Measurements from ENCODE around the gene PLA2G6.

PLA2G6 gene, protein sequence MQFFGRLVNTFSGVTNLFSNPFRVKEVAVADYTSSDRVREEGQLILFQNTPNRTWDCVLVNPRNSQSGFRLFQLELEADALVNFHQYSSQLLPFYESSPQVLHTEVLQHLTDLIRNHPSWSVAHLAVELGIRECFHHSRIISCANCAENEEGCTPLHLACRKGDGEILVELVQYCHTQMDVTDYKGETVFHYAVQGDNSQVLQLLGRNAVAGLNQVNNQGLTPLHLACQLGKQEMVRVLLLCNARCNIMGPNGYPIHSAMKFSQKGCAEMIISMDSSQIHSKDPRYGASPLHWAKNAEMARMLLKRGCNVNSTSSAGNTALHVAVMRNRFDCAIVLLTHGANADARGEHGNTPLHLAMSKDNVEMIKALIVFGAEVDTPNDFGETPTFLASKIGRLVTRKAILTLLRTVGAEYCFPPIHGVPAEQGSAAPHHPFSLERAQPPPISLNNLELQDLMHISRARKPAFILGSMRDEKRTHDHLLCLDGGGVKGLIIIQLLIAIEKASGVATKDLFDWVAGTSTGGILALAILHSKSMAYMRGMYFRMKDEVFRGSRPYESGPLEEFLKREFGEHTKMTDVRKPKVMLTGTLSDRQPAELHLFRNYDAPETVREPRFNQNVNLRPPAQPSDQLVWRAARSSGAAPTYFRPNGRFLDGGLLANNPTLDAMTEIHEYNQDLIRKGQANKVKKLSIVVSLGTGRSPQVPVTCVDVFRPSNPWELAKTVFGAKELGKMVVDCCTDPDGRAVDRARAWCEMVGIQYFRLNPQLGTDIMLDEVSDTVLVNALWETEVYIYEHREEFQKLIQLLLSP

DNA sequence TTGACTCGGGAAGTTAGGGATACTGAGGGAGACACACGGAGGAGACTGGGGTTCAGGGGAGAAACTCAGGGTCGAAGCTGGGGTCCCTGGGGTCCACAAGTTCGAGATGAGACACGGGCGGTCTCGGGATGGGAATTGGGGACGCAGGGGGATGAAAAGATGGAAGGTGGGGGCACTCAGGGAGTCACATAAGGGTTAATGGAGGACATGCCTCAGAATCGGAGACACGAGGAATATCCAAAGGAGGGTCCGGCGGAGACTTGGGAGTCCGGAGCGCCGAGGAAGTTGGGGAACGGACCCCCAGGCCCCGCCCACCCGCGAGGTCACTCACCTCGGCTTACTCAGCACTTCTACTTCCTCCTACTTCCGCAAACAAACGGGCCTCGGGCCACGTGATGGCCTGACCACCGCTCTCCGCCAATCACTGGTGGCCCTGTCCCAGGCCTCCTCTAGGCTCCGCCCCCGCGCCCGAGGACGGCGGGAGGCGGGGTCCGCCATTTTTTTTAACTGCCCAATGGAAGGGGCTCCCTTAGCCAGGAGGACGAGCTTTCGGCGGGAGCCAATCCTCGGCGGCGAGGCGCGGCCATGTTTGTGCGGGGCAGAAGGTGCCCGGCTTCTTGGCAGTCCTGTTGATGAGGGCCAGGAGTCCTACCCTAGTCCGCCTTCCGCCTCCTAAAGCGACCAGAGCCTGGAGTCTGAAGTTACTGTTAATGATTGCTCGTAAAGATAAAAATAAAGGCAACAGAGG is at the start of gene PLA2G6:
TSS of gene PLA2G6 (minus strand) at position 378 of the 748 bp plus-strand sequence. CDS start 12,404 bp downstream, outside the sequence.
- peak; percentile 96 for DNase-seq

DNA sequence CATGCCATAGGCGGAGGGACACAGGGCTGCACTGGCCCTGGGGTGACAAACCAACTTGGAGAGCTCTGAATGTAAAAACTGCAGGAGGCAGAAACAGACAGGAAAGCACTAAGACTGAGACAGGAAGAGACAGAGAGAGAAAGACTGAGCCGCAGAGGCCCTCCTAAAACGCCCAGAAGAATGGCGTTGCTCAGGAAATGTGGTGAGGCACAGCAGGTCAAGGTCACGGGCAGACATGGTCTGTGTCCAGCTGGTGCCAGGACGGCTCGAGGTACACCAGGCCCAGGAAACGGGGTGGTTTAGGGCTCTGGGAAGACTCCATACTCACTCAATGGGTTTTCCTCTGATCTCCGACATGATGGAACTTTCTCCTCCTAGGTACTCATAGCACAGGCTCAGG is 49.3 kb upstream of the PLA2G6 start:
- no peak for DNase-seq

DNA sequence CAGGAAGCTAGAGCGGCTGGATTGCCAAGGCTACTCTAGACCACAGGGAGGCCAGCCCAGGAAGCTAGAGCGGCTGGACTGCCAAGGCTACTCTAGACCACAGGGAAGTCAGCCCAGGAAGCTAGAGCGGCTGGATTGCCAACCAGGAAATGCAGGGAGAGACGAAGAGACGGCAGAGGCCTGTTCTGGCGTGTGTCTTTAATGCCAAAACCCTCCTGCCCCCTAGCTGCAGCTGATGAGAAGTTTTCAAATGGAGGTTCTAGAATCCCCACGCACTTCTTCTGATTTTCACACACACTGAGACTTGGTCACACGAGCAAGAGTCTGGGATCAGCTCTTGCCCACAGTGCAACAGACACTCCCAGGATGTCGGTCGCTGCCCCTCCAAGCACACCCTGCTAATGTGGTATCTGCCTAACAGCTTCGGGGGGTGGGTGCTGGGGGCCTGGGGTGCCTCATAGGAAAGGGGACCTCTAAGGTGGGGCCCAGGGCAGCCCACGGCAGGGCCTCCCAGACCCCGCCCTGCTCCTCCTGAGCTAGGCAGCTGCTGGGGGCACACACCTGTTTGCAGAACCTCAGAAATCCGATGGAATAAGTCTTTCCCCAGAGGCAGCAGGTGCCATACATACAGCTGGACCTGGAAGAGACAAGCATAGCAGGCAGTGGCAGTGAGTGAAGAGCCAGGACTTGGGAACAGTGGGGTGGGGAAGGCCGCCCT is 48.6 kb upstream of the PLA2G6 start:
- no peak for DNase-seq

DNA sequence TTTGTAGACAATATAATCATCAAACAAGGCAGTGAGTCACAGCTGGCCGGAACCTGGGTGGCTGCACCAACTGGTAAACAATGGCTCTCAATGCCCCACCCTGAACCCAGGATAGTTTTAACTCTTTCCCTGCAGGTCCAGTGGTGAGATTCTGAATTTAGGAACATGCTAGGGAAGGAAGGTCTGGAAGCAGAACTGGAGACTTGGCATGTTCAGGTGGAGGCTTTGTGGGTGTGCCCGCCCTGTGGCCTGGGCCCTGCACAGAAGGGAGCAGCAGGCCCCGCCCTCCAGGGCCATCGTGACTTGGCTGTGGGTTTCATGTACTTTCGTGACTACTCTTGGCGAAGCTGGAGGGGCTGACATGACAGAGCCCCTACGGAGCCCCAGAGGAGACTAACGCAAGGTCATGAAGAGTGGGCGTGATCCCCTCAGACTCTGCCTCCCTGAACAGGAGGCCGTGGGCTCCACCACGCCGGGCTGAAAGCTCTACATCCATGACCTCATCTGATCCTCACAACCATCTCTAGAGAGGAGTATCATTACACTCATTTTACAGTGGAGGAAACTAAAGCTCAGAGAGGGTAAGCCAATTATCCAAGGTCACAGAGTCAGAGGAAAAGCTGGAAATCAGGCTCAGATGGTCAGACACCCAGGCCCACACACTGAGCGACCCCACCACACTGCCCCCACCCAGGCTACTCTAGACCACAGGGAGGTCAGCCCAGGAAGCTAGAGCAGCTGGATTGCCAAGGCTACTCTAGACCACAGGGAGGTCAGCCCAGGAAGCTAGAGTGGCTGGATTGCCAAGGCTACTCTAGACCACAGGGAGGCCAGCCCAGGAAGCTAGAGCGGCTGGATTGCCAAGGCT is 47.5 kb upstream of the PLA2G6 start:
- DNase-seq = no peak

DNA sequence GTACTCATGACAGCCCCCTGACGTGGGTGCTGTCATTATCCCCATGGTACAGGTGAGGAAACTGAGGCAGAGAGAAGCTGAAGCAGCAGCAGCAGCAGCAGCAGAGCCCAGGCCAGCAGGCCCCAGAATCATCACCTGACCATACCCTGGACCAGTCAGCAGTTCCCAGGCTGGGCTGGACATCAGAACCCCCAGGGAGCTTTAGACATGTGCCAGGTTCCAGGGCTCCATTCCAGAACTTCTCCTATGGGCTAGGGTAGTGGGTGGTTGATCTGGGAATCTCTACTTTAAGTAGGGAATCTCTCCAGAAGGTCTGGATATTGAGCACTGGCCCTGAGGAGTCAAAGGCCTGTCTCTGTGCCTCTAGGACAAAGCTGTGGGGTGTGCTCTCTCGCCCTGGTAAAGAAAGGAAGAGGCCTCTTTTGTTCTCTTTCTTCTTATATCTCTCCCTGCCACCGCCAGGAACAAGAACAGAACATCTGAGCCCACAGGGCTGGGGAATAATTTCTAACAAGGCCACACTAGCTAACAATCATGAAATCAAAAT is 46.8 kb upstream of the PLA2G6 start:
- no peak for DNase-seq

DNA sequence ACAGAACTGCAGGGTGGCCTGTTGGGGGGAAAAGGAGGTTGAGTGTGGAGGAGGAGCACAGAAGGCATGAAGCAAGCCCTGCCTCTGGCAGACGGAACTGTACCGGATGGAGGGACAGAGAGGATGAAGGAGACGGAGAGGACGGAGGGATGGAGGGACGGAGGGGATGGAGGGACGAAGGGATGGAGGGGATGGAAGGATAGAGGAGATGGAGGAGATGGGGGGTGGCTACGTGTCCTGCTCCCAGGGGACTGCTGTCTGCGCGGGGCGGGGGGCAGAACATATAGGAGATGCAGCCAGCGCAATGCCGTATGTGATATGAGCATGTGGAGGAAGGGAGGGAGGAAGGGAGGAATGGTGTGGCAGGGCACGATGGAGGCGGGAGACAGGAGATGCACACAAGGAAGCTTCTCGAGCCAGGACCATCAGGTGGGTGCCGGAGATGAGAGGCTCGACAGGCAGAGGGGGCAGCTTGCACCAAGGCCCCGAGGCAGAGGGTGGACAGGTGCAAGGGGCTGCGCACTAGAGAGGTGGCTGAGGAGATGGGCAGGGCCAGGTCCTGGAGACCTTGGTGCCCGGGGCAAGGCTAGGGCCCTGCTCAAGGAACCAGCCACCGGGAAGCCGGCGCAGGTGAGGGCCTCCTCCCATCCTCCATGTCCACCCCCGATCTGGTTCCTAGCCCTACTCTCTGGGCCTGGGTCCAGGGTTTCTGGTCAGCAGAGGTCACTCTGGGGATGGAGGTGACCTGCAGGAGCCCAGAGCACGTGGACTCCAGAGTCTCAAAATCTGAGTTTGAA is 45.4 kb upstream of the PLA2G6 start:
- DNase-seq = no peak

DNA sequence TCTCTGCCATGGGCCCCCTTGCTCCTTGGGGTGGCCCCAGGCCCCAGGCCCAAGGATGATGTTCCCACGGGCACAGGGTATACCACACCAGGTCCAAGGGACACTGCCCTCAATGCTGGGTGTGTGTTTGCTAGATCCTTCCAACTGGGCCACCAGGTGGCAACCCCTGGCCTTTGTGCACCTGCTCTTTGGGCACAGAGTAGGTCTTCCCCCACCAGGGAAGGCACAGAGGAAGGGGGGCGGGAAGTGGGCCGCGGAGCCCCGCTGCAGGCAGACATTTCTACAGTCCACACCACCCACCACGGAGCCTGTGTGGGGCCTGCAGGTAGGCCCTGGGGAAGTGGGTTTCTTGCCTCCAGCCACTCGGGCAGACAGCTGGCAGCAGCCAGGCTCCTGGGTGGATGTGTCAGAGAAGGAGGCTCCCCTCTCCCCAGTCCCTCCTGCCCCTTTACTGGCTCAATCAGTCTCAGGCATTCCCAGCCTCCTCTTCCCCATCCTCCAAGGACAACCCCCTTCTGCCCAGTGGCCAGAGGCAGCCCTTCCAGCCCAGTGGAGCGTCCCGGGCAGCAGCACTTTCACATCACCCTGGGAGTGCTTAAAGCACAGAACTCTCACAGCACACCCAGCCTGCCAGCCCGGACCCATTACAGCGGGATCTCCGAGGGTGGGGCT is 41.8 kb upstream of the PLA2G6 start:
- no peak for DNase-seq

DNA sequence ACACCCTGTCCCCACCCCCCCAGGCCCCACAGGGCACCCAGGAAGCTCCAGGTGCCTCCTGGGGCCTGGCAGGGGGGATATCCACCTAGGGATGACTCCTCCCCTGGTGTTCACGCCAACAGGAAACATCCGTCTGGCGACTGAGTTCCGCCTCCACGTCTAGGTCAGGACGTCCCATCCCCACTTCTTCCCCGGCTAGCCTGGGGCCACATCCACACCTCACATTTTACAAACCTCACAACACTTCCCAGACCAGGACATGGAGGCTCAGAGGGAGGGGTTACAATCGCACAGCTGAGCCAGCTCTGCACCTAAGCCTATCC is 41.1 kb upstream of the PLA2G6 start:
- no peak for DNase-seq

DNA sequence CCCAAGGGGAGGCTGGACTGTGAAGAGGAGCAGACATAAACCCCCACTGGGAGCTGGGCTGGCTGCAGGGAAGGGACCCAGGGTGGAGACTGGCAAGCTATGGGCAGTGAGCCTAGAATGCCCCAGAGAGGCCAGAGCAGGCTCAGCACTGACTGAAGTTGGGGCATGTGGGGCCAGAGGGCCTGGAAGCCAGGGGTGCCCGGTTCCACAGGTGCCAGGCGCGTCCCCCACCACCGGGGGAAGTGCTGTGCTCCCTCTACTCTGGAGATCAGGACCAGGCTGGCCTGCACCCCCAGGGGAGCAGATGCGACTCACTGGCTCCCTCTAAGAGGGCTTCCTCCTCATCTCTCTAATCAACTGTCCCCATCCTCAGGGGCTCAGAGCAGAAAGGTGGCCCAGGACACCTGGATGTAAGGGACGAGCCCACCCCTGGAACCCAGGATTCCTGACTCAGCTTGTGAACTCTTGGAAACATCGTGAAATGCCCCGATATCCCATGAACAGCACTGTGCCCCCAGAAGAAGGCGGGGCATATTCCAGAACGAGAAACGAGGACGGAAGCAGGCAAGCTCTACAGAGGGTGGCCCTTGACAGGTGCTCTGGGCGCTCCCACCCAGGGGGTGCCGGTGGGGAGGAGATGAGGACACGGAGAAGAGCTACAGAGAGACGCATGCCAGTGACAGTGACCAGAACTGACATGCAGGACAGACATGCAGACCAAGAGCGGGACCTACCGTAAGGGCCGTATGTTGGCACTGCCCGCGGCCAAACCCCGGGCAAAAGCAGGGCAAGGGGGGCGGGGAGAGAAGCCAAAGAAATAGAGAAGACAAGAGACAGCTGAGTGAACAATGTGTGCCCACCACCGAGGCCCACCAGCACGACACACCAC is 40.5 kb upstream of the PLA2G6 start:
- DNase-seq = no peak

DNA sequence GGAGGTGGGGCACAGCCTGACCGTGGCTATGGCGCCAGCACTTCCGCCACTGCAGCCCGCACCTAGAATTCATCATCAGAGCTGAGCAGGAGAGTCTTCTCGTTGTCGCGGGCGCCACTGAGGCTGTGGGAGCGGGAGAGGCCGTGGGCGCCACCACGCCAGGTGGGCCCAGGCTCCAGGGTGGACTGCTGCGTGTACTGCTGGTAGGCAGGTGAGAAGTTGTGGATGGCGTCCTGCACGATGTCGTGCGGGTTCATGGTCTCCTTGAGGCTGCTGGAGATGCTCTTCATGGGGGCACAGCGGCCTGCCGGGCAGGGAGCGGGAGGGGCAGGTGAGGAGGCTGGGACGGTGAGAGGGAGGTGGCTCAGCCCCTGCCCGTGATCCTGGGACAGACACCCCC is 39.8 kb upstream of the PLA2G6 start:
- DNase-seq = no peak

DNA sequence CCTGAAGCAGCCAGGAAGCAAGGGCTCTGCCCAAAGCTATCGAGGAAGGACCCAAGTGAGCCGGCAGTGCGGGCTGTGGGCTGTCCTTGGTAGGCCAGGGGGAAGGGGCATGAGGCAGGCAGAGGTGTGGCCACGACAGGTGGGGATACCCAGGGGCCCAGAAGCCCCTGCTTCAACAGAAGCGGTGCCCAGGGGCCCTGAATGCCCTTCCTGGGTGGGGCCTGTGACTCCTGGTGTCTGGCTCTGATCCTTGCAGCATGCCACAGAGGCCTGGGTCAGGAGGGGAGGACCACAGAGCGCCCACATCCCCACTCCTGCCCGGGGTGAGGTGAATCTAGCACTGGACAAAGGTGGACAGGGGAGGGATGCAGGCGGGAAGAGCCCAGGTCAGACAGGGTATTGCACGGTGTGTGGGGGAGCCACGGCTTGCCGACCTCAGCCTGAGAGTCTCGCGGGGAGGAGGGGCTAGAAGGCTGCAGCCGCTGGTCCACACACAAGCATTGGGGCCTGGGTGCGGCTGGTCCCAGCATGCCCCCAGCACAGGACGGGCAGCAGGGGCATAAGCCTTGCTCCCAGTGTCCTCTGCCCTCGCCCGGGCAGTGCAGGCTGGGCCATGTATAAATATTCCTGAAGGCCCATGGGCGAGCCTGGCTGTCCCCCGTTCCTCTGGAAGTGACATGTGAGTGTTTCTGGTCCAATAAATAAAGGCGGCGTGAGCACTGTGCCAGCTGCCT is 39.2 kb upstream of the PLA2G6 start:
- no peak for DNase-seq

DNA sequence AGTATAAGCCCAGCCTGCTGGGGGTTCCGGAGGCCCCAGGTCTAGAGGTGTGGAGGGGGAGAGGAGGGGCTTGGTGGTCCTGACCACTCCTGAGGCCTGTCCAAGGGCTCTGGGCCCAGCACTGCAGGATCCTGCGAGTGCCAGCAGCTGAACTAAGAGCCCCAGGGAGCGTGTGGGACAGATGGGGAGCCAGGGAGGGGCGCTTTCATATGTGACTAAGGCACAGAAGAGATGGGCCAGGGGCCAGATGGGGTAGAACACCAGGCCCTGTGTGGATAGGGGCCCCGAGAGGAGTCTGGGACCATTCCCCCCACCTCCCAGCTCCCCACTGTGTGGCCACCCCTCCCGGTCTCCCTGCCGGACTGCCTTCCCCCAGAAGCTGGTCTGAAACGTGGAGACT is 38.5 kb upstream of the PLA2G6 start:
- DNase-seq = no peak

DNA sequence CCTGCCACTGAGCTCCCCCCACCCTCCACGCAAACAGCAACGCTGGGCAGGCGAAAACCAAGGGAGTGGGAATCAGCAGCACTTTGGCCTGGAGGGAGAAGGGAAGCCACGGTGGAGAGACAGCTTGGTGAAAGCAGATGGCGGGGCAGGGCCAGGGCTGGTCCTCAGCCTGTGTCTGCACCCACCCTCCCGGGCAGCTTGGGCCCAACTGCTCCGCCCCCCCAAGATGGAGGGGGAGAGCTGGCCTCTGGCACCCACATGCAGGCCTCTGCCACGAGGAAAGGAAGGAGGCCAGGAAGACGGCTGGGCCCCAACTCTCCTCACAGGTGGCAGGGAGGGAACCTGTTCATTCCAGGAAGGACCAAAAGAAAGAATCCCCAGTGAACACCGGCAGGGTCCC is 38.0 kb upstream of the PLA2G6 start:
- DNase-seq = no peak

DNA sequence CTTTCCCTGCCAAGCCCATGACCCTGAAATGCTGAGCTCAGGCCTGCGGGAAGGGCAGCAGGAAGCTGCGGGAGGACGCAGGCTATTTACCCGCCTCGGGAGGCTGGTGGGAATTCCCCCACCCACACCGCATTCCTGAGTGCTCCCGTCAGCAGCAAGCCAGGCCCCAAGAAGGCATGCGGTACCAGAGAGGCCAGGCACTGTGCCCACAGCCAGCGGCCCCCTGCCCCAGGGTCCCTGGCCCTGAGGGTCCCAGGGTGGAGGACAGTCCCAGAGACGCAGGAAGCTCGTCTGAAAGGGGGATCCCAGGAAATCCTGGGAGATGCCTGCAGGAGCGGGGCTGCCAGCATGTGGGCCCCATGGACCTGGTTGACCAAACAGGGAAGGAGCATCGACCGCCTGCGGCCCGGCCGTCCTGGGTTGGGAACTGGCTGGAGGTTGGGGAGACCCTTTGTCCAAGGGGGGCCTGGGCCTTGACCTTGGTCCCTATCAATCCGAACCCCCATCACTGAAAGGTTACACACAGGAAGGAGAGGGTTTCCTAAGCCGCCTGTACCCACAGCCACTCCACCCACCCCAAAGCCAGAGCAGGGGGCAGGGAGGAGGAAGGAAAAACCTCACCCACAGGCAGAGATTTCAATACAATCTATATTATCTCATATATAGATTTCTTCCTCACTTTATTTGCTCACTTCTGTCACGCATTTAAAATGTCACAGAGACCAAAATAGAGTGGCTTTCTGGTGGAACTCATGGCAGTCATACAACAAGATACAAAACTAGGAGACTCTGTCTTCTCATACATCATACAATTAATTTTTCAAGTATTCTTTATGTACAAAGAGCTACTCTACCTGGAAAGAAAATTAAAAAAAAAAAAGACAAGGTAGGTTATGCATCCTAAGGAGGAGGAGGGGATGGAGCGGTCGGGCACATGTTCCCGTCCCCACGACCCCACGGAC is 37.3 kb upstream of the PLA2G6 start:
- DNase-seq = peak; percentile 36

DNA sequence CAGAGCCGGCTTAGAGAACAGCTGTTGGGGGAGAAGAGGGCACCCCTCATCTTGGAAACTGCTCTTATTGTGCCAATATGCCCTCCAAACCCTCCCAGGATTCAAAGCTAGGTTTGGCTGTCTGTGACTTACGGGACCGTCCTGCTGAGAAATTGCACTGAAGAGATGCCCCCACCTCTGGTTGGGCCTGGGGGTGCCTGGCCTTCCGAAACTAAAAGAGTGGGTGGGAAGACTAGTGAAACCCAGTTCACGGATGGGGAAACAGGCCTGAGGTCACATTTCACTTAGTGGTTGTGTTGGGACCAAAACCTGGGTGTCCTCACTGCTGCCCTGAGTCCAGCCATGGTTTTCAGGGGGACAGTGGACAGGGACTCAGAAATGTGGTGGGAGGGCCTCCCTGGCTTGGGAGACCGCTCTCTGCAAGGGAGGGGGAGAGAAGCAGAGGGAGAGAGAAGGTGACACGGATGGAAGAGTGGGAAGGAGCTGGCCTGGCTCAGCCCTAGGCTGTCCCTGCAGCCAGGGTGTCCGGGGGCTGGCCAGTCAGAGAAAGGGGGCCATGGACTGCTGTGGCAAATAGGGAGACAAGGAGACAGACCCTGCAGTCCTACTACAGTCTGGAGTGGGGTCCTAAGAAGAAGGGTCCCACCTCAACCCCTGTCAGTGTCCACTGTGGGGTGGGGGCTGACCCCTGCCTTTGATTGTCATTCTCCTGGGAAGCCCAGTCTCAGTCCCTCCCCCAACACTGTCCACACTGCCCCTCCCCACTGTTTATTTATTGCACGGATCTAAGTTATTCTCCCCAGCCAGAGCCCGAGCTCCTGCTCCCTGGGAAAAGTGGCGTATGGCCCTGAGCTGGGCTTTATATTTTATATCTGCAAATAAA is 33.8 kb upstream of the PLA2G6 start:
- no peak for DNase-seq

Data from stimulated activated CD4-positive, alpha-beta T cell treated with anti-CD3 and anti-CD28 coated beads, Interleukin-4, amount 100 ng/mL, for 1 hour (primary cell).